LNCAP (cell line): Measurements from ENCODE around the gene PEX5L.

Experiments
- CTCF ChIP-seq: fragments of 450-650 bp; IDR thresholded peaks from 2 replicates; pipeline ENCODE4 v1.5.1; 2017; ENCODE audit warnings: mild to moderate bottlenecking

Gene PEX5L

GRCh38 chr3:179811321-179812095 lies 225.2 kb downstream of the PEX5L start:
- TF ChIP-seq CTCF, result peak; percentile 85

GRCh38 chr3:179809639-179810038 lies 227.1 kb downstream of the PEX5L start:
- no peak for TF ChIP-seq CTCF

DNA sequence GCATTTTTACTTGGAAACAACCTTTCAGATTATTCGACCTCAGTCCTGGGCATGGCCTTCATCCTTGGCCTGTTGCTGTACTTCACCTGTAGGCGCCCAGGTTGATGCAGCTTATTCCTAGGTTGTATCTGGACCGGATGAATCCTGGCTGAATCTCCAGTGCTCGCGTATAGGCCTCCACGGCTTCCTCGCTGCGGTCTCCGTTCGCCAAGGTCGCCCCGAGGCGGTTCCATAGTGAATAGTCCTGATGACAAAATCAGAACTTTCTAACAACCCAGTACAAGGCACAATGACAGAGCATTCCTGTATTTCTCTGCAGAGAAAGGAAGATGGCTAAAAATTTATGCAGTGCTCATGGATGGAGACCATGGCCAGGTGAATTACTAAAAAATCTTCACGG lies 229.1 kb downstream of the PEX5L start:
- TF ChIP-seq CTCF, result no peak

- no peak for TF ChIP-seq CTCF
Observed at GRCh38 chr3:179806177-179806576, 230.6 kb downstream of the PEX5L start.

DNA sequence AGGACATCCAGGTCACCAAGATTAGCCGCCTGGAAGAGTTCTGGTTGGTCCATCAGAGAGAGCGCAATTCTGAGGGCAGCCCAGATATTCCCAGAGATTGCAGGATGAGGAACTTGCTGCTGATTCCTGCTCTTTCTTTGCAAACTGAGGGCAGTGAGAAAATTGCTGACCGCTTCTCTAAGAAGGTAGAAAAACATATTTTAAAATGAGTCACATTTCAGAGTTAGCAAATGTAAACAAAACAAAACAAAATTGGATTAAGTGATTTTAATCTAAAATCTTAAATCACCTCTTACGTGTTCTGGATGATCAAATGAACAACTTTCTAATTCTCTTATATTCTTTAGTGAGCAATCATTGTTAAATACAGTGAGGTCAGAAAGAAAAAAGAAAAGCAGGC lies 234.9 kb downstream of the PEX5L start:
- TF ChIP-seq CTCF, result no peak

DNA sequence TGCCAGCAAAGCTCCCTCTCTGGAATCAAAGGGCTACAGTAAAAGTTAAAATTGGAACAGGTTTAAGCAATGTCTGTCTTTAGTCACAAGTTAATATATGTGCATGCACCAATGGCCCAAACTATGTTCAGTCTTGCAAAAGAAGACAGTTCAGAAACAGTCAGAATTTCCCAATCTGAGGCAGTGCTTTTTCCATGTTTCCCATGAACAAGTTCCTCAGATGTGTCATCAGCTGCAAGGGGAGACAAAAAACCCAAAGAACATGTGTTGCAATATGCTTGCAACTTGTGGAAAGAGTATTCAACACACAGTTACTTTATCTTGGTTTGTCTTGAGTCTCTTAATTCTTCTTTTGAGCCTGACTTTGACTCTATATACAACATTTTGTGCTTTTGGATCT lies 235.5 kb downstream of the PEX5L start:
- TF ChIP-seq CTCF, result no peak

GRCh38 chr3:179797192-179797591 lies 239.5 kb downstream of the PEX5L start:
- TF ChIP-seq CTCF, result no peak

- no peak for TF ChIP-seq CTCF
Observed at GRCh38 chr3:179796421-179796820, 240.3 kb downstream of the PEX5L start.
